ENCODE data around the gene ZFP42. TPM values are rescaled to one million over a fixed set of nuclear protein-coding genes. Genes with fewer than 3 reads are reported as not detected.

ZFP42 gene
- polyA plus RNA-seq, 3 donors = not detected

DNA sequence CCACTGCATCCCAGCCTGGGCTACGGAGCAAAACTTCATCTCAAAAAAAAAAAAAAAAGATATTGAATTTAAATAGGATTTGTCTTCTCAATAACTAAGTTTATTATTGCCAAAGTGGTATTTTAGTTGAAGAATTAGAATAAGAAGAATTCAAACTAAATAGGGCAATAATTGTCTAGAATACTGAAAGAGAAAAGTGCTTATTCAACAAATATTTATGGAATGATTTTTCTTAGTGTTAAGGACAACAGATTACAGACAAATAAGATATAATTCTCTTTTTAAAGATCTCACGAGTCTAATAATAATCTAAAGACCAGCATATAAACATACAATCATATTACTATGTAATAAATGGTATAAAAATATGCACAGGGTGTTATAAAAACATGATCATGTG is 33.6 kb upstream of the ZFP42 start:
- no peak overlapping the region for H3K4me2 ChIP-seq (replicated peaks; ENCODE audit: extremely low read depth, low read length, poor library complexity, severe bottlenecking)
- no CpG with 5 or more reads among the region's 2 CpGs for WGBS (ENCODE audit: insufficient coverage)
- H3K9me3 Mint-ChIP-seq = peaks cover 0 to 6% (median 2%) of the 10 kb centered on the region in 7 donors
- H4K20me1 ChIP-seq (ENCODE audit: insufficient read depth, low read length) = no peaks in the 10 kb centered on the region
- peaks cover 0 to 4% of the 10 kb centered on the region in 2 donors for H3K9me3 ChIP-seq (replicated peaks in 1 of 2; ENCODE audit: control insufficient read depth in 1 of 2, insufficient read depth in 1 of 2, low read length in 2 of 2)
- H3K4me1 Mint-ChIP-seq = no peaks in the 10 kb centered on the region
- DNase-seq = no peak
- H3K27ac Mint-ChIP-seq = no peak overlapping the region
- TF ChIP-seq, protein P1, sequence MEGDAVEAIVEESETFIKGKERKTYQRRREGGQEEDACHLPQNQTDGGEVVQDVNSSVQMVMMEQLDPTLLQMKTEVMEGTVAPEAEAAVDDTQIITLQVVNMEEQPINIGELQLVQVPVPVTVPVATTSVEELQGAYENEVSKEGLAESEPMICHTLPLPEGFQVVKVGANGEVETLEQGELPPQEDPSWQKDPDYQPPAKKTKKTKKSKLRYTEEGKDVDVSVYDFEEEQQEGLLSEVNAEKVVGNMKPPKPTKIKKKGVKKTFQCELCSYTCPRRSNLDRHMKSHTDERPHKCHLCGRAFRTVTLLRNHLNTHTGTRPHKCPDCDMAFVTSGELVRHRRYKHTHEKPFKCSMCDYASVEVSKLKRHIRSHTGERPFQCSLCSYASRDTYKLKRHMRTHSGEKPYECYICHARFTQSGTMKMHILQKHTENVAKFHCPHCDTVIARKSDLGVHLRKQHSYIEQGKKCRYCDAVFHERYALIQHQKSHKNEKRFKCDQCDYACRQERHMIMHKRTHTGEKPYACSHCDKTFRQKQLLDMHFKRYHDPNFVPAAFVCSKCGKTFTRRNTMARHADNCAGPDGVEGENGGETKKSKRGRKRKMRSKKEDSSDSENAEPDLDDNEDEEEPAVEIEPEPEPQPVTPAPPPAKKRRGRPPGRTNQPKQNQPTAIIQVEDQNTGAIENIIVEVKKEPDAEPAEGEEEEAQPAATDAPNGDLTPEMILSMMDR (IDR thresholded peaks at IDR 0.05) = no peak
- H3K79me2 ChIP-seq (ENCODE audit: insufficient read depth, low read length) = no peaks in the 10 kb centered on the region
- intact Hi-C loops (cut with micrococcal nuclease) = no loop called here
- H3K27ac ChIP-seq (ENCODE audit: low read depth in 1 of 2, low read length in 2 of 2) = no peak overlapping the region
- no peak overlapping the region for H3K4me3 Mint-ChIP-seq
- no peaks in the 10 kb centered on the region for H3K4me1 ChIP-seq (ENCODE audit: control insufficient read depth in 1 of 2, insufficient read depth in 2 of 2, low read length in 2 of 2)
- no peaks in the 10 kb centered on the region for H3K27me3 ChIP-seq (ENCODE audit: control insufficient read depth in 2 of 2, insufficient read depth in 2 of 2, low read length in 2 of 2)
- H3K36me3 Mint-ChIP-seq = no peaks in the 10 kb centered on the region
- H3K36me3 ChIP-seq (replicated peaks in 1 of 2; ENCODE audit: control insufficient read depth in 1 of 2, insufficient read depth in 2 of 2, low read length in 2 of 2) = no peaks in the 10 kb centered on the region
- H3K9ac ChIP-seq (ENCODE audit: insufficient read depth, low read length, poor library complexity, severe bottlenecking) = no peak overlapping the region
- no peaks in the 10 kb centered on the region for H3K27me3 Mint-ChIP-seq (ENCODE audit: low read depth in 3 of 3)
- no peak overlapping the region for H2AFZ ChIP-seq (ENCODE audit: insufficient read depth, low read depth, low read length, poor library complexity, severe bottlenecking)
- H3K4me3 ChIP-seq (replicated peaks in 1 of 3; ENCODE audit: low read depth in 2 of 3, low read length in 3 of 3) = no peak overlapping the region

DNA sequence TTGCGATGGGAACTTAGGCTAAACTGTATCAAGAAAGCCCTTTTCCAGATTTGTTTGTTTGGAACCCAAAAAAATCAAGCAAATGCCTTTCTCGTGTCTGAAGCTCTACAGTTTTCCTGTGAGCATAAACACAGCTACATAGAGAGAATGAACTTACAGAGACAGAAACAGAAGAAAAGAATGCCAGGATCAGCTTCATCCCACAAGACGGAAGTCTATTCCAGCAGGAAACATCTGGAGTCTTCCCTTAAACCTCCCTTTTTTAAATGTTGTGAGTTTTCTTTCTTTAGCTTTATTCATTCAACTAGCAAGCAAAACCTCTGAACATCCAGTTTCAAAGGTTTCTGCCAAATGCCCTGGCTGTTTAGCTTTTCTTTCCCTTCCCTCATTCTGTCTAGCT is 32.6 kb upstream of the ZFP42 start:
- Histone ChIP-seq H3K27me3 (ENCODE audit: control insufficient read depth in 2 of 2, insufficient read depth in 2 of 2, low read length in 2 of 2) (no peaks in the 10 kb centered on the region), H4K20me1 (ENCODE audit: insufficient read depth, low read length) (no peaks in the 10 kb centered on the region), H3K9me3 (replicated peaks in 1 of 2; ENCODE audit: control insufficient read depth in 1 of 2, insufficient read depth in 1 of 2, low read length in 2 of 2) (peaks cover 0 to 4% of the 10 kb centered on the region in 2 donors), H3K27ac (ENCODE audit: low read depth in 1 of 2, low read length in 2 of 2) (no peak overlapping the region), H3K4me1 (ENCODE audit: control insufficient read depth in 1 of 2, insufficient read depth in 2 of 2, low read length in 2 of 2) (no peaks in the 10 kb centered on the region), H3K4me3 (replicated peaks in 1 of 3; ENCODE audit: low read depth in 2 of 3, low read length in 3 of 3) (no peak overlapping the region), H3K9ac (ENCODE audit: insufficient read depth, low read length, poor library complexity, severe bottlenecking) (no peak overlapping the region), H3K4me2 (replicated peaks; ENCODE audit: extremely low read depth, low read length, poor library complexity, severe bottlenecking) (no peak overlapping the region), H3K79me2 (ENCODE audit: insufficient read depth, low read length) (no peaks in the 10 kb centered on the region), H2AFZ (ENCODE audit: insufficient read depth, low read depth, low read length, poor library complexity, severe bottlenecking) (no peak overlapping the region), H3K36me3 (replicated peaks in 1 of 2; ENCODE audit: control insufficient read depth in 1 of 2, insufficient read depth in 2 of 2, low read length in 2 of 2) (no peaks in the 10 kb centered on the region)
- no peak overlapping the region for H3K27ac Mint-ChIP-seq
- H3K4me1 Mint-ChIP-seq = no peaks in the 10 kb centered on the region
- H3K4me3 Mint-ChIP-seq = no peak overlapping the region
- 43% methylated on average over 2 of the region's 3 CpGs for WGBS (ENCODE audit: insufficient coverage)
- H3K27me3 Mint-ChIP-seq (ENCODE audit: low read depth in 3 of 3) = no peaks in the 10 kb centered on the region
- TF ChIP-seq, protein P1 (IDR thresholded peaks at IDR 0.05) = no peak
- intact Hi-C loops (cut with micrococcal nuclease) = no loop called here
- no peaks in the 10 kb centered on the region for H3K36me3 Mint-ChIP-seq
- peaks cover 0 to 6% (median 2%) of the 10 kb centered on the region in 7 donors for H3K9me3 Mint-ChIP-seq
- no peak for DNase-seq

Data from CD14-positive monocyte (primary cell).